WI38 (cell line): Measurements from ENCODE around the gene CABP1.

Experiments used
- H3K4me3 ChIP-seq: 2 replicates; pipeline ENCODE4 v1.5.1; 2011; ENCODE audit warnings: low read depth, mild to moderate bottlenecking, control low read depth, low read length
- CTCF ChIP-seq: IDR thresholded peaks from 2 replicates; pipeline ENCODE4 v1.5.1; 2012; ENCODE audit warnings: low read depth, mild to moderate bottlenecking, control low read depth, low read length

The CABP1 gene

DNA sequence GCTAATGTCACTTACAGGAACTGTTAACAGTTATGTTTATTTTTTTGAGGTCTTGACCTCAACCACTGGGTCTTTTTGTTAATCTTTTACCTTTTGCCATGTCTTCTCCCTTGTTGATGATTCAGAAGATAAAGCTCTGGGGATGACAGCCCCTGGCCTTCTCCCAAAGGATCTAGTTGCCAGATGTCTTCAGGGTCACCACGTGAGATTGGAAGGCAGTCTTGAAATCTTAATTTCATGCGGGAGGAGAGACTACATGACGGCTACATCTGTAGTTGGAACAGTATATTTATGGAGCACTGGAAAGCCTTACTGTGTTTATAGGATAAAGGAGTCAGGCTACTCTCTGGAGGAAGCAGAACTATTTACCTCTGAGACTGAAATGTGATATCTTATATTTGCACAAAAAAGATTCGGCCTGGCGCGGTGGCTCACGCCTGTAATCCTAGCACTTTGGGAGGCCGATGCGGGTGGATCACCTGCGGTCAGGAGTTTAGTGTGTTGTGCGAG lies 52.2 kb downstream of the CABP1 start:
- H3K4me3 ChIP-seq, result no peak overlapping the region

DNA sequence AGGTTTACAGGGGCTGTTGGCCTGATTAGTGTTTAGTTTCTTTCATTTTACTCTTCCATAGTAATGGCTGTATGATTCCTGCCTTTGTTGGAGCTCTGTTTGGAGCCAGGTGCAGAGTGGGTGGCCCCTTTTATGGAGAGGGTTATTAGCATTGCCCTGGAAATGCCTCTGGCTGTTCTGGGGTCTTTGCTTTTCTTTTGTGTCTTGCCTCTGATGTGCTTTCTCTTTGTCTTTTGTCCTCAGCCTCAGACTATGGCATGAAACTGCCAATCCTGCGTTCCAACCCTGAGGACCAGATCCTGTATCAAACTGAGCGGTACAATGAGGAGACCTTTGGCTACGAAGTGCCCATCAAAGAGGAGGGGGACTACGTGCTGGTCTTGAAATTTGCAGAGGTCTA lies 53.4 kb downstream of the CABP1 start:
- H3K4me3 ChIP-seq, result no peak overlapping the region
- no peak for TF ChIP-seq CTCF

More for the DNA sequence above, 52.2 kb downstream of the CABP1 start:
- TF ChIP-seq CTCF, result no peak

- no peak overlapping the region for H3K4me3 ChIP-seq
- TF ChIP-seq CTCF, result no peak
Observed at GRCh38 chr12:120696626-120697025, 56.2 kb downstream of the CABP1 start.

- no peak overlapping the region for H3K4me3 ChIP-seq
- TF ChIP-seq CTCF, result no peak
Observed at GRCh38 chr12:120697344-120697743, 56.9 kb downstream of the CABP1 start.

DNA sequence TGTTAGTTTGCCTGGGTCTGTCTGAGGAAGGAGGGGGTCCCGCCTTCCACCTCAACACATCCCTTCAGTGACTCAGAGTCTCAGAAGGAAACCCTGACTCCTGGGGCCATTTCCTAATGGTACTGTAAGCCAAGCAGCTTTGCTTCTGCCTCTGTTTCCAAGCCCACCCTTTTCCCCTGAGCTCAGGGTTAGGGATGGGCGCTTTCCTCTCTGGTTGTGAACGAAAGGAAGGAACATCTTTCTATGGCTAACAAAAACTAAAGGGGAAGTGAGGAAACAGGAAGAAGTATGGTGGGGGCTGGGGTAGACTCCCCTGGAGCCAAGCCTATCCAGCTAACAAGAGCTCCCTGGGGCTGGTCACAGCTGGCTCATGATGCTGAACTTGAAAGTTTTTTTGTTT lies 58.2 kb downstream of the CABP1 start:
- TF ChIP-seq CTCF, result no peak
- no peak overlapping the region for H3K4me3 ChIP-seq

DNA sequence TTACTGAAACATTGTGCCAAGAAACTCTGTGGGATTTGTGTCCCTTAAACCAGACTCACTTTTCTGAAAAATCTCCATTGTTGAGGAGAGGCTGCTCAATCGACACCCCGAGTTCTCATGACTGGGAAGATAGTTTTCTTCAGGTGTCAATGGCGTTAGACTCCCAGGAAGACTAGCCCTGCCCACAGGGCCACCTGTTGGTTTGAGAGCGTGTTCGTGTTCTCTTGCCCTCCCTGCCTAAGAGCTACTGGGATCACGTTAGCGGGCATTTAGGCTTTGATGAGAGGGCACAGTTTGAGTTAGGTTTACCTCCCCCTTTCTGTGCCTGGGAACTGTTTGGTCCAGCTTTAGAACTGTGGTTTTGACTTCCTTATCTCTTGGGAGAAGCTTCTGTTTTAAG lies 59.1 kb downstream of the CABP1 start:
- no peak overlapping the region for H3K4me3 ChIP-seq
- TF ChIP-seq CTCF, result no peak

DNA sequence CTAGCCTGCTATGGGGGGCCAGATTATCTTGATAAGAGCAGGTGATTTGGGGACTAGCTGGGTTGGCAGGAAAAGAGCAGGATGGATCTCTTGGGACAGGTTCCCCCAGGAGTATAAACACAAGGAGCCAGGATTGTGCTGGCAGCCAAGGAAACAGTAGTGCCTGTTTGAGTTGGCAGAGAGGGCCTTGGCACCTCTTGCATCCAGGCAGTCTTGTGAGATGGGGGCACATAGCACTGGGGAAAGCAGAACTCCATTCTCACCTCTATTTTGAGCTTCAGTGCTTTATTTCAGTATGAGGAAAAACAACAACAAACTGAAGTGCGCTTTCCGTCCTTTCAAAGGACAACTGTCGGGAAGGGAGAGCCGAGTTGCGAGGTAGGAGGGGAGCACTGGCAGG lies 60.5 kb downstream of the CABP1 start:
- H3K4me3 ChIP-seq, result no peak overlapping the region
- no peak for TF ChIP-seq CTCF
